GM12864 (cell line): ENCODE results near the gene ATG9B.

ENCODE experiments used
- DNase-seq: peaks from one replicate; pipeline ENCODE4 v3.0.0-alpha.2; 2011; ENCODE audit warnings: low read depth
- H3K4me3 ChIP-seq: 2 replicates; pipeline ENCODE4 v1.5.1; 2011; ENCODE audit warnings: mild to moderate bottlenecking, low read depth, low read length, control low read depth
- TF ChIP-seq, protein P1 (sequence below): IDR thresholded peaks from 2 replicates; pipeline ENCODE4 v1.5.1; 2011; ENCODE audit warnings: low read depth, mild to moderate bottlenecking, moderate library complexity, low read length, control low read depth, inconsistent platforms; ENCODE audit errors: missing control alignments

The ATG9B gene

DNA sequence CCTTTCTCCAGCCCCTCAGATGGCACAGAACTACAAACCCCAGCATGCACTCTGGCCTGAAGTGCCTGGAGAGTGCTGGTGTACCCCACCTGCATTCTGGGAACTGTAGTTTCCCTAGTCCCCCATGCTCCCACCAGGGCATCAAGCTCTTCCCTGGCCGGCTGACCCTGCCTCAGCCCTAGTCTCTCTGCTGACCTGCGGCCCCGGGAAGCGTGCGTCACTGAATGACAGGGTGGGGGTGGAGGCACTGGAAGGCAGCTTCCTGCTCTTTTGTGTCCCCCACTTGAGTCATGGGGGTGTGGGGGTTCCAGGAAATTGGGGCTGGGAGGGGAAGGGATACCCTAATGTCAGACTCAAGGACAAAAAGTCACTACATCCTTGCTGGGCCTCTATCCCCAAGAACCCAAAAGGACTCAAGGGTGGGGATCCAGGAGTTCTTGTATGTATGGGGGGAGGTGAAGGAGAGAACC, 31.4 kb downstream of the ATG9B start:
- H3K4me3 ChIP-seq, result no peak overlapping the region
- DNase-seq, result no peak
- TF ChIP-seq, protein P1, sequence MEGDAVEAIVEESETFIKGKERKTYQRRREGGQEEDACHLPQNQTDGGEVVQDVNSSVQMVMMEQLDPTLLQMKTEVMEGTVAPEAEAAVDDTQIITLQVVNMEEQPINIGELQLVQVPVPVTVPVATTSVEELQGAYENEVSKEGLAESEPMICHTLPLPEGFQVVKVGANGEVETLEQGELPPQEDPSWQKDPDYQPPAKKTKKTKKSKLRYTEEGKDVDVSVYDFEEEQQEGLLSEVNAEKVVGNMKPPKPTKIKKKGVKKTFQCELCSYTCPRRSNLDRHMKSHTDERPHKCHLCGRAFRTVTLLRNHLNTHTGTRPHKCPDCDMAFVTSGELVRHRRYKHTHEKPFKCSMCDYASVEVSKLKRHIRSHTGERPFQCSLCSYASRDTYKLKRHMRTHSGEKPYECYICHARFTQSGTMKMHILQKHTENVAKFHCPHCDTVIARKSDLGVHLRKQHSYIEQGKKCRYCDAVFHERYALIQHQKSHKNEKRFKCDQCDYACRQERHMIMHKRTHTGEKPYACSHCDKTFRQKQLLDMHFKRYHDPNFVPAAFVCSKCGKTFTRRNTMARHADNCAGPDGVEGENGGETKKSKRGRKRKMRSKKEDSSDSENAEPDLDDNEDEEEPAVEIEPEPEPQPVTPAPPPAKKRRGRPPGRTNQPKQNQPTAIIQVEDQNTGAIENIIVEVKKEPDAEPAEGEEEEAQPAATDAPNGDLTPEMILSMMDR, result no peak

DNA sequence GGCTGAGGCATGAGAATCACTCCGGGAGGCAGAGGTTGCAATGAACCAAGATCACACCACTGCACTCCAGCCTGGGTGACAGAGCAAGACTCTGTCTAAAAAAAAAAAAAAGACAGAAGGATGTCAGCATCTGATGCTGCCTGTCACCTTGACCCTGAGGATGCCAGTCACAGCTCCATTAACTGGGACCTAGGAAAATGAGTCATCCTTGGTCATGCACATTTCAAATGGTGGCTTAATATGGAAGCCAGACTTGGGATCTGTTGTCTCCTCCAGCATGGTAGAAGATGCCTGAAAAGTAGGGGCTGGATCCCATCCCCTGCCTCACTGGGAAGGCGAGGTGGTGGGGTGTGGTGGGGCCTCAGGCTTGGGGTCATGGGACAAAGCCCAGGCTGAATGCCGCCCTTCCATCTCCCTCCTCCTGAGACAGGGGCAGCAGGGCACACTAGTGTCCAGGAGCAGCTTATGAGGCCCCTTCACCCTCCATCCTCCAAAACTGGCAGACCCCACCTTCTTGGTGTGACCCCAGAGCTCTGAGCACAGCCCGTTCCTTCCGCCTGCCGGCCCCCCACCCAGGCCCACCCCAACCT, 32.1 kb downstream of the ATG9B start:
- TF ChIP-seq, protein P1, result no peak
- DNase-seq, result no peak

DNA sequence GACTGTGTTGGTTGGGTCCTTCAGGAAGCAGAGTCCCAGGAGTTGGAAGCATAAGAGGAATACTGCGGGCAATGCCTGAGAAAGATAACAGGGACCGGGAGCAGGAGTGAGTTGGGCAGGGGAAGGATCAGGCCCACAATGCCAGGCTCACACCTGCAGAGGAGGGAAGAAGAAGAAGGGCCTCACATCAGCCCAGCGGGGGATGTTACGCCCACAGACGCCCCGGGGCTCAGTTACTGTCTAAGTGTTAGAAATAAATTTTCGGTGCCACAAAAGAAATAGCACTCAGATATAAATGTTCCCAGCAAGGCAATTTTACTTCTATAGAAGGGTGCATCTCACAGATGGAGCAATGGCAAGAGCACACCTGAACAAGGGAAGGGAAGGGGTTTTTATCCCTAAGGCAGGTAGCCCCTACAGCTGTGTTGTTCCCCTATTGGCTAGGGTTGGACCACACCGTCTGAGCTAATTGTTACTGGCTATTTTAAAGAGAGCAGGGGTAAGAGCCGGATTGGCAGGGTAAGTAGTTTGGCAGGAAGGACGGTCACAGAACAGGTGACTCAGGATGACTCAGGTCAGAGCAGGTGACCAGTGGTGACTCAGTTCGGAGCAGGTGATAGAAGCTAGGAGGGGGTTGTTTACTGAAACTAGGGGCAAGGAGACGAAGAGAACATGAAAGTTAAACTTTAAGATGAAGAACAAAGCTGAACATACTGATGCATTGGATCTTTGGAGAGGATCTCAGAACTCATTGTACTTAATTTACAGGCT, 33.7 kb downstream of the ATG9B start, which contains the start of gene NOS3:
TSS of gene NOS3 (plus strand) at position 602 of the 771 bp plus-strand sequence. CDS start 2,787 bp downstream, outside the sequence.
- H3K4me3 ChIP-seq, result no peak within 1 kb of the TSS
- TF ChIP-seq, protein P1, result no peak
- no peak for DNase-seq

More for the DNA sequence above, 32.1 kb downstream of the ATG9B start:
- H3K4me3 ChIP-seq, result no peak overlapping the region

DNA sequence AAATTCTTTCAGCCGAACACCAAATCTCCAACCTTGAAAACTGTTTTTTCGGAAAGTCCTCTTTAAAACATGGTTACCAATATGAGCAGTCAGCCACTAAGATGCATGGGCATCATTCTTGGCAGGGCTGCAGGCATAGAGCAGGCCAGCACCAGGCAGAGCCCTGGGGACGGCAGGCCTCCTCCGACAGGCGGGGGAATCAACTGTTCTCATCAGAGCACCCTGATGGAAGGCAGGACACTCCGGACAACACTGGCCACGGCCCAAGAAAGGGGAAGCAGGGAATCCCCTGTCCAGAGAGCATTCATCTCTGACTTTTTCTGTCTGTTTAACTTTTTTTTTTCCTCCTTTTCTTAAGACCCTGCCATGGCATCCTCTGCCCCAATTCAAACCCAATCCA, 34.8 kb downstream of the ATG9B start:
- TF ChIP-seq, protein P1, result no peak
- H3K4me3 ChIP-seq, result no peak overlapping the region
- DNase-seq, result no peak

DNA sequence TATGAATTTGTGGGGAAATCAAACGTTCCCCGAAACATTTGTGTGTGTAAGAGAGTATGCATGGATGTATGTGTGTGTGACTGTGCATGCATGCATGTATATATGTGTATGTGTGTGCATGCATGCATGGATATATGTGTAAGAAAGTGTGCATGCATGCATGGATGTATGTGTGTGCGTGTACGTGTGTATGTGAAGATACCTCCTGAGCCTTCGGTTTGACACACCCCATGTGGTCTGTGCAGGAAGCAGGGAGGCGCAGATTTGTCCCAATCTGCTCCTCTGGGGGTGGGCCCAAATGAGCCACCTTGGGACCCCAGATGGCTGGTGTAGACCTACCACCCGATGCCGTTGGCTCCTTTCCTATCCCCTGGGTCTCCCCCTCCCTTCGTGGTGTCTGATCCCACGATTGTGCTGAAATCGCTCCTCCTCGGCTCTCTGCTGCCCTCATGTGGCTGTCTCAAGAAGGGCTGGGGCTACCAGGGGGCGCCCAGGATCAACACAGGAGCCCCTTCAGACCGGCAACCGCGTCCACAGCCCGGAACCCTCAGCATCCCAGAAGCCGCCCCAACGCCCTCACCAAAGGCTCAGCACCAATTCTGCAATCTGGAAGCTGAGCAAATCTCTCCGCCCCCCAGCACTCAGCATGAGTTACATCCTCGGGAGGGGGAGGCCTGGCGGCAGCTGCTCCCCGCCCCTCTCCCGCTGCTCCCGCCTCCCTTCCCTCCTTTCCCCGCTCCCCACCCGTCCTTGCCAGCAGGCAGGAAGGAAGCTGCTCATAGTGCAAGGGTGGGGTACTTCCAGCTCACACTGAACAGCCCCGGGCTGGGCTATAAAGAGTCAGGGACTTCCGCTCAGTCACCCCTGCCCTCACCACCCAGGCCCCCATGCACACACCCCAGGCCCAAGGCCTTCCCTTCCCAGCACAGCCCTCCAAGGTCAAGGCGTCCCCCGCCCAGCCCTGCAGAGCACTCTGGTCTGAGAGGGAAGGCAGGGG, 35.8 kb downstream of the ATG9B start:
- TF ChIP-seq, protein P1, result peak; percentile 78
- no peak overlapping the region for H3K4me3 ChIP-seq
- DNase-seq, result no peak

DNA sequence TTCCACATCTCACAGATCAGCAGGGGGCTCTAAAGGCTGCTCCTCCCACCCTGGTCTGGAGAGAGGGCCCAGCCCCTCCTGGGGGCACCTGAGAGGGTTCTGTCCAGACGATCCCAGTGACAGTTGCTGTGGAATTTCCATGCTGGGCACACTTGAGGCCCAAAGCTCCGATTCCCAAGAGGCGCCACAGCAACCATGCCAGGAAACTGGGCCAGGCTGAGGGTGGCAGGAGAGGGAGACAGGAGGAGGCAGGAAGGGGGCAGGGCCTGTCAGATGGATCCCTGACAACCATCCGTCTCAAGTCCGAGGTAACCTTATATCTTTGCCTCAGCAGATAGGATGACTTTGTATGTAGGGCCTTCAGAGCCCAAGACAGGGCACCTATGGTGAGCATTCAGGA, 37.7 kb downstream of the ATG9B start:
- DNase-seq, result no peak
- TF ChIP-seq, protein P1, result no peak
- no peak overlapping the region for H3K4me3 ChIP-seq
